ENCODE results near the gene MLF1.

DNA sequence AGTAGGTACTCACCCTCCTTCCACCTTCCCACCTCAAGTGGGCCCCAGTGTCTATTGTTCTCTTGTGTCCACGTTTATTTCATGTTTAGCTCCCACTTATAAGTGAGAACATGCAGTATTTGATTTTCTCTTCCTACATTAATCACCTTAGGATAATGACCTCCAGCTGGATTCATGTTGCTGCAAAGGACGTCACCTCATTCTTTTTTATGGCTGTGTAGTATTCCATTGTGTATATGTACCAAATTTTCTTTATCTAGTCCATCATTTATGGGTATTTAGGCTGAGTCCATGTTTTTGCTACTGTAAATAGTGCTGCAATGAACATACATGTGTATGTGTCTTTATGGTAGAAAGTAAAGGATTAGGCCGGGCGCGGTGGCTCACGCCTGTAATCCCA is 5.9 kb upstream of the MLF1 start:
- TF ChIP-seq EZH2 (IDR thresholded peaks at IDR 0.05; ENCODE audit: insufficient read depth, poor library complexity, severe bottlenecking), result no peak
- TF ChIP-seq EZH2phosphoT487 (IDR thresholded peaks at IDR 0.05; ENCODE audit: insufficient read depth, low read depth), result no peak

All from GM23248 (cell line).